HFF-Myc (cell line): Measurements from ENCODE around the gene UBE2S.
"Not testable (repeated sequence)": the region's sequence is repeated elsewhere in the genome, so short reads cannot be mapped to it uniquely, and the experiment has no call there.

Experiments
- DNase-seq: peaks from one replicate; pipeline ENCODE4 v3.0.0-alpha.2; 2011; ENCODE audit warnings: low read depth; ENCODE audit errors: extremely low read depth
- H3K4me3 ChIP-seq: replicated peaks from 2 replicates; pipeline ENCODE4 v1.5.1; 2011; ENCODE audit warnings: low read depth, mild to moderate bottlenecking, control low read depth, low read length
- CTCF ChIP-seq: IDR thresholded peaks from 2 replicates; pipeline ENCODE4 v1.5.1; 2012; ENCODE audit warnings: mild to moderate bottlenecking, low read depth, low read length, control low read depth; ENCODE audit errors: missing control alignments

UBE2S gene

DNA sequence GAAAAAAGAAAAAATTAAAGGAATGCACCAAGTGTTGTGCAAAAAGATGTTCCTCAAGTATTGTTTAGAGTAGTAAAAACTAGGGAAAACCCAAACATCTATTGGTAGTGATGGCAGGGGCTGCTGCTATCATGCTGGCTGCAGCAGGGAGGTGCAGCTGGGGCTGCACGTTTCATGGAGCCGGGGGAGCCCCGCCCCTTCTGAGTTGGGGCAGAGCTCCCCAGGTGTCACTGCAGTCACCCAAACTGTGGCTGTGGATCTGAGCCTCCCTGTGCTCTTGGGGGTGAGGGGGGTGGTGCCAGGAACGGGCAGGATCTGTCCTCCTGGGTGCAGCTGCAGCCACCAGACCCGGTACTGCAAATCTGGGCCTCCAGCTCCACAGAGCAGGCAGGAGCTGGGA lies 11.5 kb upstream of the UBE2S start:
- DNase-seq: no peak
- no peak overlapping the region for H3K4me3 ChIP-seq
- no peak for TF ChIP-seq CTCF

- peak; percentile 61 for DNase-seq
- peak; percentile 68 for TF ChIP-seq CTCF
- H3K4me3 ChIP-seq: no peak overlapping the region
Measured at GRCh38 chr19:55418185-55418584, 10.6 kb upstream of the UBE2S start.

- TF ChIP-seq CTCF: no peak
- no peak for DNase-seq
- no peak overlapping the region for H3K4me3 ChIP-seq
Measured at GRCh38 chr19:55410168-55410567, 2.6 kb upstream of the UBE2S start.

DNA sequence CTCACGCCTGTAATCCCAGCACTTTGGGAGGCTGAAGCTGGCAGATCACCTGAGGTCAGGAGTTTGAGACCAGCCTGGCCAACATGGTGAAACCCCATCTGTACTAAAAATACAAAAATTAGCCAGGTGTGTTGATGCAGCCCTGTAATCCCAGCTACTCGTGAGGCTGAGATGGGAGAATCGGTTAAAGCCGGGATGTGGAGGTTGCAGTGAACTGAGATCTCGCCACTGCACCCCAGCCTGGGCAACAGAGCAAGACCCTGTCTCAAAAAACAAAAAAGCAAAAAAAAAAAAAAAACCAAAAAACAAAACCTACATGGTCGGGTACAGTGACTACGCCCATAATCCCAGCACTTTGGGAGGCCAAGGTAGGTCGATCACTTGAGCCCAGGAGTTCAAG lies 1.6 kb upstream of the UBE2S start:
- not testable (repeated sequence) for H3K4me3 ChIP-seq, DNase-seq

DNA sequence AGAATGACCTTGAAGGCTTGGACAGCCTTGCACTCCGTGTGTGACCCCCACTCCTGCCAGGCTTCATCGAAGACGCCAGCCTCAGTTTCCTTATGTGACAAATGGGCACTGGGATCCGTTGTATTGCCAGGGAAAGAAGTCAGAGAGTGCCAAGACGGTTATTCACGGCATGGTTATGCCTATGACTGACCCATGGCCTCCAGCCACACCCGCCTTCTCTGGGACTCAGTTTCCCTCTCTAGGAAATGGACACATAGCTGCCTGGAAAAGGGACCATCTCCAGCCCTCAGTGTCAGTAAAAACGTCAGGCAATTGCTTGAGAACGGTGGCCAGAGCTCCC lies 915 bp upstream of the UBE2S start:
- no peak for DNase-seq
- H3K4me3 ChIP-seq: peak overlapping the region; percentile 14
- TF ChIP-seq CTCF: no peak

DNA sequence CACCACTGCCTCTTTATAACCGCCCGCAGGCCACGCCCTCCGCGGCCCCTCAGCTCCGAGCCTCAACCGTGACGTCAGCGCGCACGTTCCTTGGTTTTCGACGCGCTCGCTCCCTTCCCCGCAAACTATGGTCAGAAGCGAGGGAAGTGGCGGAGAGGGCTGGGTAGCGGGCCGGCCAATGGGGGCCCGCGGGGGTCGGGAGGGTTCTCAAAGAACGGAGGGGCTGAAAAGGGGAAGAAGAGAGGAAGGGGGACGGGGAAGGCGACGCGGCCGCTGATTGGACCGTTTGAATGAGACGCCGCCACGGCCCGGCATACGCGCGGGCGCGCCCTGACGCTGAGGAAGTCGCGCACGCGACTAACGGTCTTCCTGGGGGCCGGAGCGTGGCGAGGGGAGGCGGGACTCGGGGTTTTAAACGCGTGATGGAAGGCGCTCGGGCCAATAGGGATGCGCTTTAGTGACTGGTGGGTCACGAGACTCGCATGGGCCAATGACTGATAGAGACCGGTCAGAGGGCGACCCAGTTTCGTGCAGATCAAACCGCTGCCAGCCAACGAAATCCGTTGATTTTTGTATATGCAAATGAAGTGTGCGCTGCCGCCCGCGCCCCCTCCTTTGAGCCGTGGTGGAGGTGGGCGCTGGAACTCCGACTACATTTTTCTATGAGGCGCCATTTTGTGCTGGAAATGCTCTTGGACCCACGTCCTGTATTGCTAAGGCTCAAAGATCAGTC lies 378 bp upstream of the UBE2S start:
- peak; percentile 99 for DNase-seq
- peak overlapping the region; percentile 90 for H3K4me3 ChIP-seq
- TF ChIP-seq CTCF: no peak

DNA sequence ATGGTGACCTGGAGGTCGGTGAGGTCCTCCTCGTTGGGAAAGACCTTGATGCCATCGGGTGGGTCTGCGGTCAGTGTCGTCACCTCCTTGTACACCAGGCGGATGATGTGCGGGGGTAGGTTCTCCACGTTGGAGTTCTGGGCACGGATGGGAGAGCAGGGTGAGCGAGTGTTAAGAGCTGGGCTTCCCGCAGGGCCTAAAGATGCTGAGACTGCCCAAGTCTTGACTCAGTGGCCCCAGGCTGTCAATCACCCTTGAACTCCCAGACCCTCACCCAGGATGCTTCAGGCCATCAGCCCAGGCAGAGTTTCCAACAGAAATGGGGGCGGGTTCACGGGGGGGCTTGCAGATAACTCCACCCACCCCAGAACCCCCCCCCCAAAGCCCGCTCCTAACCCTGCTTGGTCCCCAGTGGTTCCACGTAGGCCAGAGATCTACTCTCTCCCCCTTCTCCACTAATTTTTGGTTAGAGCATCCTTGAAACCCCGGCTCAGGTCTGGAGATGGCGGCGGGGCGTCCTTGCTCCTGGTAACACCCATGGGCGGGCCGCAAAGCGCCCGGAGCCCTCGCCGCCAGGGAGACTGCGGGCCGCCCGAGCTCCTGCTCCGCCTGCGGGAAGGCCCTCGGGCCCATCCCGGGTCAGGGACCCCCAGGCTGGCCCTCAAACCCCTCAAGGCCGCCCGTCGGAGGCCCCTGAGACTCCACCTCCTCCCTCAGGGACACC lies 600 bp downstream of the UBE2S start:
- peak overlapping the region; percentile 90 for H3K4me3 ChIP-seq
- no peak for TF ChIP-seq CTCF
- DNase-seq: no peak
